Upper lobe of left lung (tissue), 6 donors: ENCODE measurements around the gene DPF3. TPM values are rescaled to one million over a fixed set of nuclear protein-coding genes. Genes with fewer than 3 reads are reported as not detected.

Source experiments
- ATAC-seq, 2 donors: fragments of 200-7000 bp; cut with Tn5 transposase; one replicate each; pipeline ENCODE4 v1.9.1; 2022; ENCODE audit warnings: mild to moderate bottlenecking in 2 of 2, moderate library complexity in 2 of 2; ENCODE audit not compliant: low FRiP score in 2 of 2
- DNase-seq, 2 donors: peaks; one replicate each; pipeline ENCODE4 v3.0.0-alpha.2; 2019 to 2020
- H3K27ac ChIP-seq, 4 donors: fragments of 200-600 bp; sonication (generic); one replicate each; pipeline ENCODE4 v1.5.1; 2016 to 2019
- H3K27me3 ChIP-seq, 4 donors: fragments of 200-600 bp; sonication (generic); one replicate each; pipeline ENCODE4 v1.5.1; 2017 to 2019
- H3K36me3 ChIP-seq, 4 donors: fragments of 200-600 bp; sonication (generic); one replicate each; pipeline ENCODE4 v1.5.1; 2016 to 2019
- H3K4me1 ChIP-seq, 4 donors: fragments of 200-600 bp; sonication (generic); one replicate each; pipeline ENCODE4 v1.5.1; 2018 to 2019
- H3K4me3 ChIP-seq, 4 donors: fragments of 200-600 bp; sonication (generic); one replicate each; pipeline ENCODE4 v1.5.1; 2017 to 2019; ENCODE audit warnings: mild to moderate bottlenecking in 2 of 4, moderate library complexity in 1 of 4
- H3K9me3 ChIP-seq, 4 donors: fragments of 200-600 bp; sonication (generic); one replicate each; pipeline ENCODE4 v1.5.1; 2018 to 2019
- EP300 ChIP-seq, 4 donors: sonication (generic); formaldehyde crosslinking; IDR thresholded peaks; one replicate each; pipeline ENCODE4 v1.5.1; 2017; ENCODE audit warnings: antibody characterized with exemption in 4 of 4, control low read depth in 2 of 4
- POLR2A ChIP-seq, 4 donors: fragments of 450-650 bp; IDR thresholded peaks; one replicate each; pipeline ENCODE4 v1.5.1; 2016 to 2017; ENCODE audit warnings: antibody characterized with exemption in 4 of 4, mild to moderate bottlenecking in 2 of 4
- POLR2AphosphoS5 ChIP-seq, 2 donors: sonication (generic); formaldehyde crosslinking; IDR thresholded peaks; one replicate each; pipeline ENCODE4 v1.5.1; 2017; ENCODE audit warnings: antibody characterized with exemption in 2 of 2
- WGBS, 2 donors: methylation state at CpG; one replicate each; pipeline ENCODE4 v1.1.5; 2017 to 2018; 5-methylcytosine and 5-hydroxymethylcytosine counted together
- total RNA-seq, 6 donors: library from RNA; depleted of rRNA in 4 of 6; stranded (reverse); fragments of >200 nt in 4 of 6; gene quantifications; one replicate each; pipeline versions ENCODE4 v1.1.0 to v1.2.1, GENCODE V29; 2016 to 2021
- TF ChIP-seq, protein P1 (sequence below), 6 experiments: fragments of 450-650 bp in 4 of 6; fragments of 200-600 bp in 2 of 6; sonication (generic) in 2 of 6; IDR thresholded peaks; one replicate each; pipeline ENCODE4 v1.5.1; 2016 to 2019; ENCODE audit warnings: antibody characterized with exemption in 6 of 6
- donor health status: DM: no; HTN: no; CAD: no; lungs with moderate emphysema.
- donor health status: DM: no; HTN: yes; CAD: no; lungs with severe emphysema.

Gene DPF3
- total RNA-seq, 6 donors from 2014 or later, result 0.30 to 1.3 (median 1.0) TPM

DNA sequence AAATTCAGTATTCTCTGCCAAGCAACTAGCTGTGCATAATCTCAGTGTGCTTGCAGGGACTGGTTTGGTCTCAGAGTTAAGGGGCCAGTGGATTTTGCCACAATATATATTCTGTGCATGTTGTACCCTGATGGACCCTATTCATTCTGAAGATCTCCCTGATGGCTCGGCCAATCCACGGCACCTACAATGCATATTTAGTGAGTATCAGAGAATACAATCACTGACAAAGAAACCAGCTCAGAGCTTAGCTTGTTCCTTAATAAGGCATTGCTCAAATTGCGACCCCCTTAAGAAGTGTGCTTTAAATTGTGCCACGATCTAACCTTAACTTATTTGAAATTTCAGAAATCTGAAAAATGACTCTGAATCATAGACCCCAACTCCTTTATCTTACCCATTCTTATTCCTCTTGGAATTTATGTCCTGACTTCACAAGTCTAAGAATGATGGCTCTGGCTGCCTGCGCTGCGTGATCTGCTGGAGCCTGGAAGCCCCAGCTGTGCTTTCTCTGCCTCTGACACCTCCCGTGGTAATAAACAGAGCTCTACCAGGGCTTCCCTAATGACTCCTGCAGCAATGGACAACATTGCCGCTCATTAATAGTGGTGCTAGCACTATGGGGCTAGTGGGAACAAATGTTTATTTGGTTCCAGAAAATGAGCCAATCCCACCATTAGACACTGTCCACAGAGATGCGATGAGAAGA, 23.3 kb upstream of the DPF3 start:
- 60 to 65% methylated on average over 9 of the region's 9 CpGs for WGBS, 2 donors
- no peaks in the 10 kb centered on the region for H3K4me1 ChIP-seq
- DNase-seq, result no peak
- ATAC-seq, result no peak
- no peak overlapping the region for H3K4me3 ChIP-seq
- H3K27me3 ChIP-seq, result no peaks in the 10 kb centered on the region
- H3K9me3 ChIP-seq, result no peaks in the 10 kb centered on the region
- TF ChIP-seq, protein P1, sequence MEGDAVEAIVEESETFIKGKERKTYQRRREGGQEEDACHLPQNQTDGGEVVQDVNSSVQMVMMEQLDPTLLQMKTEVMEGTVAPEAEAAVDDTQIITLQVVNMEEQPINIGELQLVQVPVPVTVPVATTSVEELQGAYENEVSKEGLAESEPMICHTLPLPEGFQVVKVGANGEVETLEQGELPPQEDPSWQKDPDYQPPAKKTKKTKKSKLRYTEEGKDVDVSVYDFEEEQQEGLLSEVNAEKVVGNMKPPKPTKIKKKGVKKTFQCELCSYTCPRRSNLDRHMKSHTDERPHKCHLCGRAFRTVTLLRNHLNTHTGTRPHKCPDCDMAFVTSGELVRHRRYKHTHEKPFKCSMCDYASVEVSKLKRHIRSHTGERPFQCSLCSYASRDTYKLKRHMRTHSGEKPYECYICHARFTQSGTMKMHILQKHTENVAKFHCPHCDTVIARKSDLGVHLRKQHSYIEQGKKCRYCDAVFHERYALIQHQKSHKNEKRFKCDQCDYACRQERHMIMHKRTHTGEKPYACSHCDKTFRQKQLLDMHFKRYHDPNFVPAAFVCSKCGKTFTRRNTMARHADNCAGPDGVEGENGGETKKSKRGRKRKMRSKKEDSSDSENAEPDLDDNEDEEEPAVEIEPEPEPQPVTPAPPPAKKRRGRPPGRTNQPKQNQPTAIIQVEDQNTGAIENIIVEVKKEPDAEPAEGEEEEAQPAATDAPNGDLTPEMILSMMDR (IDR thresholded peaks at IDR 0.05), result no peak
- TF ChIP-seq EP300 (IDR thresholded peaks at IDR 0.05), result no peak
- no peak for TF ChIP-seq POLR2A (IDR thresholded peaks at IDR 0.05)
- TF ChIP-seq POLR2AphosphoS5 (IDR thresholded peaks at IDR 0.05), result no peak
- no peaks in the 10 kb centered on the region for H3K36me3 ChIP-seq
- no peak overlapping the region for H3K27ac ChIP-seq

DNA sequence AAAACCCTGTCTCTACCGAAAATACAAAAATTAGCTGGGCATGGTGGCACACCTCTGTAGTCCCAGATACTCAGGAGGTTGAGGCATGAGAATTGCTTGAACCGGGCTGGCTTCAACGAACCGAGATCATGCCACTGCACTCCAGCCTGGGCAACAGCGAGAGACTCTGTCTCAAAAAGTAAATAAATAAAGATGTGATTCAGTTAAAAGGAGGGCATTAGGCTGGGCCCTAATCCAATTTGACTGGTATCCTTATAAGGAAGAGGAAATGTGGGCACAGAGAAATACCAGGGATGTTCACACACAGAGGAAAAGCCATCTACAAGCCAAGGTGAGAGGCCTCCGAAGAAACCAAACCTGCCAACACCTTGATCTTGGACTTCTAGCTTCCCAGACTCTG, 22.3 kb upstream of the DPF3 start:
- H3K27ac ChIP-seq, result no peak overlapping the region
- 57 to 73% methylated on average over 6 of the region's 6 CpGs for WGBS, 2 donors
- DNase-seq (no peak), ATAC-seq (no peak)
- no peak overlapping the region for H3K4me3 ChIP-seq
- H3K4me1 ChIP-seq, result no peaks in the 10 kb centered on the region
- H3K27me3 ChIP-seq, result no peaks in the 10 kb centered on the region
- no peaks in the 10 kb centered on the region for H3K36me3 ChIP-seq
- TF ChIP-seq, protein P1 (IDR thresholded peaks at IDR 0.05), result no peak
- TF ChIP-seq EP300 (IDR thresholded peaks at IDR 0.05) (no peak), POLR2AphosphoS5 (IDR thresholded peaks at IDR 0.05) (no peak), POLR2A (IDR thresholded peaks at IDR 0.05) (no peak)
- no peaks in the 10 kb centered on the region for H3K9me3 ChIP-seq

DNA sequence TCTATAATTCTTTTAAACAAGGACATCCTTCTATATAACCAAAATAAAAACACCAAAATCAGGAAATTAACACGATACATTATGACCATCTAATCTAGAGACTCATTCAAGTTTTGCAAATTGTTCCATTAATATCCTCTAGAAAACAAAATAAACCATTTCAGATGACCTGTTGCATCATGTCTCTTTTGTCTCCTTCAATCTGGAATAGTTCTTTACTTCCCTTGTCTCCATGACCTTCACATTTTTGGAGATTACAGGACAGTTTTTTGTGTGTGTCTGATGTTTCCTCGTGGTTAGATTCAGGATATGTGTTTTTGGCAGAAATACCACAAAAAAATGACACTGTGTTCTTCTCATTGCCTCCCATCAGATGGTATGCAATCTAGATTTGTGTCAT, 19.9 kb upstream of the DPF3 start:
- ATAC-seq, result no peak
- TF ChIP-seq POLR2A (IDR thresholded peaks at IDR 0.05) (no peak), POLR2AphosphoS5 (IDR thresholded peaks at IDR 0.05) (no peak), EP300 (IDR thresholded peaks at IDR 0.05) (no peak)
- TF ChIP-seq, protein P1 (IDR thresholded peaks at IDR 0.05), result no peak
- H3K4me3 ChIP-seq, result no peak overlapping the region

DNA sequence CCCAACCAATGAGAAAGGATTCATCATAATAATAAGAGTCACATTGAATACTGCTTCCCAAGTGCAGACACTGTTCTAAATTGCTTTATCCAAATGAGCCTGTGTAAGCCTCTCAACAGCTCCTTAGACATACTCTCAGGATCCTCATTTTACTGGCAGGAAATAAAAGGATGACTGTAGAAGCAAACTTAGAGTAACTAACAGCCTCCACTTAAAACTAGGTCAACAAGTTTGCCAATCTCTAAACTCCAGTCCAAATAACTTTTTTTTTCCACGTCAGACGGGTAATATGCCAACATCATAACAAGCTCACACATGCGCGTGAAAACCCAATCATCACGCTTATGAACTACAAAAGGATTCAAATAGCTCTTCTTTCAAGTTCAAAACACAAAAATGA, 15.3 kb upstream of the DPF3 start:
- Histone ChIP-seq H3K27me3 (no peaks in the 10 kb centered on the region), H3K27ac (no peak overlapping the region), H3K4me3 (no peak overlapping the region), H3K9me3 (no peaks in the 10 kb centered on the region), H3K36me3 (no peaks in the 10 kb centered on the region), H3K4me1 (no peaks in the 10 kb centered on the region)
- 63 to 70% methylated on average over 5 of the region's 5 CpGs for WGBS, 2 donors
- ATAC-seq (peak; percentile 48 to 61), DNase-seq (no peak)
- TF ChIP-seq POLR2A (IDR thresholded peaks at IDR 0.05), result no peak
- TF ChIP-seq EP300 (IDR thresholded peaks at IDR 0.05), result no peak
- TF ChIP-seq, protein P1 (IDR thresholded peaks at IDR 0.05), result no peak
- TF ChIP-seq POLR2AphosphoS5 (IDR thresholded peaks at IDR 0.05), result no peak

More for the DNA sequence above, 19.9 kb upstream of the DPF3 start:
- Histone ChIP-seq H3K4me1 (no peaks in the 10 kb centered on the region), H3K27ac (no peak overlapping the region), H3K27me3 (no peaks in the 10 kb centered on the region), H3K36me3 (no peaks in the 10 kb centered on the region), H3K9me3 (no peaks in the 10 kb centered on the region)
- DNase-seq, result no peak
- WGBS, 2 donors, result 31 to 34% methylated on average over 2 of the region's 2 CpGs

DNA sequence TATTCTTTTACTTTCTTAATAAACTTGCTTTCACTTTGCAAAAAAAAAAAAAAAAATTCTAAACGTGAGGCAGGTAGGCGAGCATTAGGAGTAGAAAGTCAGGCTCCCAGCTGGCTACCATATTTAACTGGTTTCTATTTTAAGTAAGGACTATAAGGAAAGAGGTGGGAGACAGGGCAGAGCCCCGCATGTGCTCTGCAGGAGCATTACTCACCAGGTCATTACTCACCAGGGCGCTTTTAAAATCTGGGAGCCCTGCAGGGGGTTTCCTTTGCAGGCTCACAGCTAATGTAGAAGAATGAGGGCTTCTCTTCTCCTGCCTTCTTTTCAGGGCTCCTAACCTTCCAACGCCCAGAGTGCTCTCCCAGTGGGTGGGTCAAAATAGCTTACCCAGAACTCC, 14.0 kb upstream of the DPF3 start:
- no peaks in the 10 kb centered on the region for H3K27me3 ChIP-seq
- no peaks in the 10 kb centered on the region for H3K9me3 ChIP-seq
- no peaks in the 10 kb centered on the region for H3K36me3 ChIP-seq
- TF ChIP-seq POLR2A (IDR thresholded peaks at IDR 0.05) (no peak), POLR2AphosphoS5 (IDR thresholded peaks at IDR 0.05) (no peak), EP300 (IDR thresholded peaks at IDR 0.05) (no peak)
- TF ChIP-seq, protein P1 (IDR thresholded peaks at IDR 0.05), result no peak
- WGBS, 2 donors, result 64 to 65% methylated on average over 5 of the region's 5 CpGs
- H3K27ac ChIP-seq, result no peak overlapping the region
- H3K4me1 ChIP-seq, result no peaks in the 10 kb centered on the region
- ATAC-seq, result no peak
- no peak overlapping the region for H3K4me3 ChIP-seq
- DNase-seq, result no peak
